CD1c-positive myeloid dendritic cell (primary cell): ENCODE measurements around the gene ZNF777.
"Not testable (repeated sequence)": the region's sequence is repeated elsewhere in the genome, so short reads cannot be mapped to it uniquely, and the experiment has no call there.

Experiments
- DNase-seq: peaks from one replicate; pipeline ENCODE4 v3.0.0-alpha.2; 2016; ENCODE audit errors: extremely low spot score

The ZNF777 gene

DNA sequence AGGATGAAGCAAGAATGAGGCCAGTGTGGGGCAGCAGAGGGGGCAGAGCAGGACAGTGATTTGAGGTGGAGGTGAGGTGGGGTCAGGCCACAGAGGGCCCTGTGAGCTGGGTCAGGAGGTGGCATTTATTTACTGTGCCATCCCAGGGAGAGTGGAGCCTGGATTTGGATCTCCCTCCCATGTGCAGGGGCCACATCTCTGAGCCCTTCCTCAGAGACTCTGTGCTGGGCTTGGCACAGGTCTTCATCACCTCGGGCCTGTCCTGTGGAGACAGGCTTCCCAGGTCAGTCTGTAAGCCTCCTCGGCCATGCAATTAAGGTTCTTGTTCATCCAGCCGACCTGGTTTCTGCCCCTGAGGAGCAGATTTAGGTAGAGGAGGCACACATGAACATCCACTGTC lies 40.9 kb downstream of the ZNF777 start:
- no peak for DNase-seq

DNA sequence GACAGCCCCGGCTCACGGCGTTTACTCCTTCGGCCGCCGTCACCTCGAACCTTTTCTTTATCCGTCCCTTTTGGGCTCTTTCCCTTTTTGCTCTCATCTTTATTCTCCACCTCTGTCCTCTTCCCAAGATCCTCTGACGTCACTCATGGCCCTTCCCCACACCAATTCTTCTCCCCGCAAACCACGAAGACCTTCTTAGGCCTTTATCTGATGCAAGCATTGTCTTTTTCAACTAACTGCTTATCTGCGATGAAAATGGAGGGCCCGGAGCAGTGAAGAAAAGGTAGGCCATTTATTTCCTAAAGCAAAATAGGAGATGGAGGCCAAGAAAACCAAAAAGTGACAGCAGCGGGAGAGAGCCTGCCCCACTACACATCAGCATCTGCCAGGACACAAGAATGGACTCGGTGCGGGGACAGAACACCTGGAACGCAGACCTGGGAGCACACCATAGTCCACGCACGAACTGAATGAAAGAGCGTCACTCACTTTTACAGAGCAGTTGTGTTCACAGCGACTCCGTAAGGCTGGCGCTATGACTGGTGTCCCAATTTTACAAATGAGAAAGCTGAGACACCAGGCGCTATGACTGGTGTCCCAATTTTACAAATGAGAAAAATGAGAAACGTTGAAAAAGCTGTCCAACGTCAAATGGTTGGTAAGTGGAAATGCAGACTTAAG lies 45.3 kb downstream of the ZNF777 start:
- no peak for DNase-seq

DNA sequence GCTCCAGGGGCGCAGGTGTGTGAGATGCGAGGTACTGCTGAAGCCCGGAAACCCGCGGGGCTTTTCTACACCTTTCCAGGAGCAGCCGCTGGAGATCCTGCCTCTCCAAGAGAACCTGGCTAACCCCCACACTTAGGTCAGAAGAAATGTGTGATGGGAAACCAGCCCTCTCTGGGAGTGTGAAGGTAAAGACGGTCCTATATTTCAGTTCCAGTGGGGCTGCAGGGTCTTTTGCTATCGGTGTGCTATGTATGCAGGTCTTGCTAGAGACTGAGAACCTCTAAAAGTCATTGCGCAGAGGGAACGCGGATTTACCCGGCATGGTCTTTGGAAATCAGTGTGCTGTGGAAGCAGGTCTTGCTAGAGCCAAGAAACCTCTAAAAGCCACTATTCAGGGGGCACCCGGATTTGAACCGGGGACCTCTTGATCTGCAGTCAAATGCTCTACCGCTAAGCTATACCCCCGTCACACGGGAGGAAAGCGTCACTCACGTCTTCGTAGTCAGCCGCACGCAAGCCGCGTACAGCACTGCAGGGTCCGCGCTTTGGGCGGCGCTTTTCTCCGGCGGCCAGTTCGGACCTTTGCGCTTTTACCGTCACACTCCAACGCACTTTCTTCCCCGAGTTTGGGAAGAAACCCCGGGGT lies 46.0 kb downstream of the ZNF777 start:
- peak; percentile 9 for DNase-seq

DNA sequence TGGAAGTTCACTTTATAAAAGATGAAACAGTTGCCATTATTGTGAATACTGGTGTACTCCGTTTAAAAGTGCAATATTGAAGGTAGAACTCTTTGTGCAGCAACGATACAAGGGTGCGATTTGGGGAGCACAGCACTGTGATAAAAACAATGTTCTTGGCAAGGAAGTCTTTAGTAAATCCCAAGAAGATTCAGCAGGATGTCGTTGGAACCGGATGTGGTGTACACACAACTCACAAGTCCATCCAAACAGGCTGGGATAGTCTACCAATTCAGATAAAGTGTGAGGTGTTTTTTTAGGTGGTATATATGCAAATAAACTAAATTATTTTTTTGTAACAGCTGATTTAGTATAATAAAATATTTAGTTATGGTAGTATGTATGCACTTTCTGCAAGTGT lies 46.7 kb downstream of the ZNF777 start:
- no peak for DNase-seq

DNA sequence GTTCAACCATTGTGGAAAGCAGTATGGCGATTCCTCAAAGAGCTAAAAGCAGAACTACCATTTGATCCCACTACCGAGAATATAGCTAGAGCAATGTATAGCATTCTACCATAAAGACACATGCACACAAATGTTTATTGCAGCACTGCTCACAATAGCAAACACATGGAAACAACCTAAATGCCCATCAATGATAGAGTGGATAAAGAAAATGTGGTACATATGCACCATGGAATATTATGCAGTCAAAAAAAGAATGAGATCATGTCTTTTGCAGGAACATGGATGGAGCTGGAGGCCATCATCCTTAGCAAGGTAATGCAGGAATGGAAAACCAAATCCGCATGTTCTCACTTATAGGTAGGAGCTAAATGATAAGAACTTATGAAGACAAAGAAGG lies 47.8 kb downstream of the ZNF777 start:
- DNase-seq = not testable (repeated sequence)

DNA sequence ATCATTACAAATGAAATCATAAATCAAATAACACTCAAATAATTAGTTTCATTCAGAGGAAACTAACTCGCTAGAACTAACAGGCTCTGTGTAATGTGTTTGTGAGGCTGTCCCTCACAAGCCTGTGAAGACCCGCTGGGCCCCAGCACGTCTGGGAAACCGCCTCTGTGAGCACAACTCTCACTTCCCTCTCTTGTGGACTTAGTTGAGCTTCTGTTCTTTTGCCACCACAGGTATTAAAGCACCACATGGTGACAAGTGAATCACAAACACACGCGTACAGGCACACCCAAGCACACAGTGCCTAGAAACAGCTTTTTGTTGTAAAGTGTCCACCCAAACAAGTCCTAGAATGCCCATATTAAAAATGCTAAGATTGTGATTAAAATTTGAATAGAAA lies 51.0 kb downstream of the ZNF777 start:
- no peak for DNase-seq

DNA sequence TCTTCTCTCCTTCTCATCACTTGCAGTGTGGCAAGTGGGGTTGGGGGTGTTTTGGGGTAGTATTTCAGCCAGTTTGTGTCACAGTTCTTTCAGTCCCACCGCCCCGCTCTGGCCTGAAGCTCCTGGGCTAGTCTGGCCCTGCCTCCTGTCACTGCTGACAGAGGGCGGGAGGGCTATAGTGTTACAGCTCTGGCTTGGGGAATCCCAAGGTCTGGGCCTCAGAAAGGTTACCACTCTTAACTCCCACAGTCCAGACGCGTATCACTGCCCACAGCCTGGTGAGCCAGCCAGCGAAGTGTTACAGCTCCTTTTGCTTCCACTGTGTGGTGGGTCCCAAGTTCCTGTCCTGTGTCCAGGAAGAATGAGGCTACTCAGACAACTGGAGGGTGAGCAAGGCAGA lies 56.0 kb downstream of the ZNF777 start:
- DNase-seq = no peak

DNA sequence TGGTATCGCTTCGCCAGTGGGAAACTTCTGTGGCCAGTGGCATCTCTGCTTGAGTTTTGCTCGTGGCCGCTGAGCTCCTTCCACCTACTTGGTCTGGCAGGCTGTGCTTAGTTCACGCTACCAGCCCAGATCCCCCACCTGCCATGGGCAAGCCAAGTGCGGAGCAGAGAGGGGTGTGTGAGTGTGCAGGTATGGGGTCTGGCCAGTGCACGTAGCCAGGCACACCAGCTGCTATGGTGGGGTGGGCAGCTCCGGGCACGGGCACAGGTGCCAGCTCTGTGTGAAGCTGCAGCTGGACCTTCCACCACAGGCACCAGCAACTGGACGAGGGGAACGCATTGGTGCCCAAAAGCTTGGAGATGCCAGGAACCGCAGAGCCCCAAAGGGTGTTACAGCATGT lies 56.5 kb downstream of the ZNF777 start:
- DNase-seq = no peak

DNA sequence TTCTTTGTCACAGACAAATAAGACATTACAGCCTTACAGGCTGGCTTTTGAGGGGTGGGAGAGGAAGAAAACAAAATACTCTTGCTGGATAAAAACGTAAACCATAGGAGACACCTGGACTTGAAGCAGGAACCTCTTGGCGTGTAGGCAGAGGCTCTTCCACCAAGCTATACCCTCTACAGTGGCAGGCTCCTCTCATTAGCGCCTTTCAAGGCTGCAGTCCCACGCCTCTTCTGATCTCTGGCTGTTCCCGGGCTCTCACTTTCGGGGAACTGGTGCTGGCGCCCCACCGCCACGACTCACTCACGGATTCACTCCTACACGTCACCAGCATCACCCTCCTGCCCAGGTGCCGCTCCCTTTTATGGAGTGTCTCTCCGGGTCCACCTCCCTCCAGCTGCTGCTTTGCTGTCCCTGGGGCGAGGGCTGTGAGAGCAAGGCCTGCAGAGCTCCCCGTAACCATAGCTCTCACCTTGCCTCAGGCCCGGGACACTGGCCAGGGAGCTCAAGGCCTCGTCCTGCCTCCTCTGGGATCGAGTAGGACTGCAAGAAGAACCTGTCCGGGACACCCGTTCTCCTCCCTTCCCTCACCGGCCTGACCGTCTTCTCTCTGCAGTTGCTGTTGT lies 62.6 kb downstream of the ZNF777 start:
- DNase-seq = no peak

DNA sequence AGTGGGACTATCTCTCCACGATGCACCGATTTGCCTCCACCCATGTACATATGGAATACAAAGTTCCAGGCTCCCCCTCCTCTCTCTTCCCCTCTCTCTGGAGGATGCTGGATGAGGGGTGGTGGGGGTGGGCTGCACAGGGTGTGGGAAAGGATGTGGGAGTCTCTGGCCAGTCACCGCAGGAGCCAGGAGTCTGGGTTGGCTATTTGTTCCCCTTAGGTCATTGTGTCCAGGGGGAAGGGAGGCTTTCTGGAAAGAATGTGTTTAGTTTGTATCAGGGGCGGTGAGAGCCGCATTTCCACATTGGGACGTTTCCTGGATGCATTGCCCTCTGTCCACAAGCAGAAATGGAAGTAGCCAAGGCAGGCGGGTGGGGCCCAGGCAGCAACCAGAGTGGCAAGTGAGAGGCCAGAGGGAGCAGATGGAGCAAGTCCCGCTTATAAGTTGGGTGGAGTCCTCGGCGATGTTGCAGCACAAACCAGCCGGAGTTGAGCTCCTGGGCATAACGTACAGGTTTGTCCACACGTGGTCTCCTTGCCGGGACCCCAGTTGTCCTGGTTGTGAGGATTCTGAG lies 63.3 kb downstream of the ZNF777 start:
- no peak for DNase-seq

DNA sequence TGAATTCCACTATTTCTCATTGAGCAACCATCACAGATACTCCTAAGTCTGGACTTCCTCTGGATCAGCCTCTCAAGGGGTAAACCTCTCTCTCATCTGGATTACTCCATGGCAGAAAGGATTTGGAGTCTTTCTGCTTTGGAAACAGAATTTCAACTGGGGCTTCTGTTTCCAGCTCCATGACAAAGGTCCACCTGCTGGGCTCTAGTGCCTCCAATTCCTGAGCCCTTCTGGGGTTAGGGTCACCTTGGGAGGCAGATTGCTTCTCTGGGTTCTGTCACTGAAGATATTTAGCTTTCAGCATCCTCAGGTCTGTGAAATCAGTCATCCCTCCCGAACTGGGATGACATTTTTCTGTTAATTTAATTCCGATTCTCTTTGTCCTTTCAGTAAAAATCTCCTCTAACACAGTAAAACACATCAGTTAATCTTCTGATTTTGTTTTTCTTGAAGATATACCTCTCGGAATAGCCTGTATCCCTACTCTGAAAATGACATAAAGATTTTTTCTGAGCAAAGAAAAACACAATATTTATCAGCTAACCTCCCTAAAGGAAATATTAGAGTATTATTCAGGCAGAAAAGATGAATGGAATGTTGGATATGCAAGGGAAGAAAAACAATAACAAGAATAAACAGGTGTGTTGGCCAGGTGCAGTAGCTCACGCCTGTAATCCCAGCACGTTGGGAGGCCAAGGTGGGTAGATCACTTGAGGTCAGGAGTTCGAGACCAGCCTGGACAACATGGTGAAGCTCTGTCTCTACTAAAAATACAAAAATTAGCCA lies 72.1 kb downstream of the ZNF777 start:
- not testable (repeated sequence) for DNase-seq

DNA sequence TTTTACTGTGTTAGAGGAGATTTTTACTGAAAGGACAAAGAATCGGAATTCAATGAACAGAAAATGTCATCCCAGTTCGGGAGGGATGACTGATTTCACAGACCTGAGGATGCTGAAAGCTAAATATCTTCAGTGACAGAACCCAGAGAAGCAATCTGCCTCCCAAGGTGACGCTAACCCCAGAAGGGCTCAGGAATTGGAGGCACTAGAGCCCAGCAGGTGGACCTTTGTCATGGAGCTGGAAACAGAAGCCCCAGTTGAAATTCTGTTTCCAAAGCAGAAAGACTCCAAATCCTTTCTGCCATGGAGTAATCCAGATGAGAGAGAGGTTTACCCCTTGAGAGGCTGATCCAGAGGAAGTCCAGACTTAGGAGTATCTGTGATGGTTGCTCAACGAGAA lies 74.3 kb downstream of the ZNF777 start:
- not testable (repeated sequence) for DNase-seq

DNA sequence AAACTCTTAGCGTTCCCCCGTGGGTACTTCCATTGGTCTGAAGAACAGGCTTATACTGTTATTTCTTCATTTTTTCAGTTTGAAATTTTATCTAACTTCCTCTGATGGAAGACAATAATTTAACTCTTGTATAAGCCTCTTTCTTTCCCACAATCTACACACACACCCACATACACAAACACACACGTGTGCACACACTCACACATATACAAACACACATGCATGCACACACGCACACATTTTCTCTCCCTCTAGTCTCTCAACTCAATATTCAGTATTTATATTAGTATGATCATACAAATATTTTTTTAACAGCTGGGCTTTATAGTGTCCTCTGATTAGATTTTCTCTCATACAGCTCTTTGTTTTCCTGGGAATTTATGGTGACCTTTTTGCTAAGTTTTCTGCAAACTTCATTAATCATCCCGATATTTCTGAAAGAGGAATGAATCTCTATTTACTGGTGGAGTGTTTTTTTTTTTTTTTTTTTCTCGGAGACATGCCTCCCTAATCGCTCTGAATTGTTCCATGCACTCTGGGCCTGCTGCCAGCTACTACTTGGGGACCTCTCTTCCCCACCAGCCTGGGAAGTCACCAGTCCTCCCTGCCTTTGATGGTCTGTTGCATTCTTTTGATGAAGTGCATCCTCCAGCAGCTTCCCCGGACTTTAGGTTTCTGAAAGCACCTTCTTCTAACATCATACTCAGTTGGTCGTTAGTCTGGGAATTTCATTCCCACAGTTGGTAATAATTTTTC lies 75.5 kb downstream of the ZNF777 start:
- no peak for DNase-seq
